KMS-11 (cell line): ENCODE data around the gene TTC21B.

Experiments
- H2AFZ ChIP-seq: fragments of 200-600 bp; sonication (generic); 2 replicates; pipeline ENCODE4 v1.6.1; 2016; ENCODE audit warnings: antibody characterized with exemption, mixed run types, low read depth
- H3K27ac ChIP-seq: fragments of 200-600 bp; sonication (generic); 2 replicates; pipeline ENCODE4 v1.6.1; 2016; ENCODE audit warnings: mild to moderate bottlenecking, mixed run types
- H3K27me3 ChIP-seq: fragments of 200-600 bp; sonication (generic); 2 replicates; pipeline ENCODE4 v1.6.1; 2017; ENCODE audit warnings: mild to moderate bottlenecking, low read depth, mixed run types, moderate library complexity; ENCODE audit not compliant: insufficient read depth
- H3K36me3 ChIP-seq: fragments of 200-600 bp; sonication (generic); 2 replicates; pipeline ENCODE4 v1.6.1; 2017; ENCODE audit warnings: mild to moderate bottlenecking, mixed run types; ENCODE audit not compliant: insufficient read depth
- H3K4me1 ChIP-seq: fragments of 200-600 bp; sonication (generic); 2 replicates; pipeline ENCODE4 v1.6.1; 2016; ENCODE audit warnings: mild to moderate bottlenecking, low read depth, mixed run types; ENCODE audit not compliant: poor library complexity, severe bottlenecking
- H3K4me2 ChIP-seq: fragments of 200-600 bp; sonication (generic); 2 replicates; pipeline ENCODE4 v1.7.0; 2016; ENCODE audit warnings: mild to moderate bottlenecking, mixed run types
- H3K4me3 ChIP-seq: fragments of 200-600 bp; sonication (generic); IDR thresholded peaks from 2 replicates; pipeline ENCODE4 v1.6.1; 2017; ENCODE audit warnings: low read depth, low read length, mixed read lengths; ENCODE audit not compliant: insufficient read depth
- H3K79me2 ChIP-seq: fragments of 200-600 bp; sonication (generic); 2 replicates; pipeline ENCODE4 v1.6.1; 2016; ENCODE audit warnings: low read depth, mixed run types; ENCODE audit not compliant: insufficient read depth
- H3K9ac ChIP-seq: fragments of 200-600 bp; sonication (generic); 2 replicates; pipeline ENCODE4 v1.6.1; 2016; ENCODE audit warnings: mild to moderate bottlenecking, mixed run types
- H4K20me1 ChIP-seq: fragments of 200-600 bp; sonication (generic); 2 replicates; pipeline ENCODE4 v1.6.1; 2016; ENCODE audit warnings: mild to moderate bottlenecking, mixed run types; ENCODE audit not compliant: insufficient read depth
- CTCF ChIP-seq: fragments of 200-600 bp; sonication (generic); conservative IDR thresholded peaks from 2 replicates; pipeline ENCODE4 v1.6.1; 2017; ENCODE audit warnings: low read depth, mild to moderate bottlenecking, antibody characterized with exemption, low read length, moderate library complexity, mixed read lengths

Gene TTC21B

GRCh38 chr2:165961818-165962217 is 8.2 kb upstream of the TTC21B start:
- Histone ChIP-seq H3K4me3 (no peak overlapping the region), H3K4me2 (no peak overlapping the region), H2AFZ (no peak overlapping the region), H3K36me3 (no peaks in the 10 kb centered on the region), H3K79me2 (no peaks in the 10 kb centered on the region), H3K27me3 (no peaks in the 10 kb centered on the region), H3K4me1 (no peaks in the 10 kb centered on the region), H3K27ac (no peak overlapping the region), H3K9ac (no peak overlapping the region), H4K20me1 (no peaks in the 10 kb centered on the region)
- TF ChIP-seq CTCF: no peak

- no peak overlapping the region for H3K4me2 ChIP-seq
- no peak overlapping the region for H3K4me3 ChIP-seq
- H3K79me2 ChIP-seq: no peaks in the 10 kb centered on the region
- no peak for TF ChIP-seq CTCF
- H3K4me1 ChIP-seq: peaks cover 6% of the 10 kb centered on the region
- H3K27me3 ChIP-seq: no peaks in the 10 kb centered on the region
- no peak overlapping the region for H2AFZ ChIP-seq
- H3K9ac ChIP-seq: no peak overlapping the region
- no peaks in the 10 kb centered on the region for H3K36me3 ChIP-seq
- H3K27ac ChIP-seq: no peak overlapping the region
- H4K20me1 ChIP-seq: no peaks in the 10 kb centered on the region
These were observed 5.8 kb upstream of the TTC21B start for GRCh38 chr2:165959371-165959770.

- TF ChIP-seq CTCF: no peak
- H3K27me3 ChIP-seq: no peaks in the 10 kb centered on the region
- H3K36me3 ChIP-seq: no peaks in the 10 kb centered on the region
- no peak overlapping the region for H3K4me2 ChIP-seq
- H3K4me1 ChIP-seq: peaks cover 7% of the 10 kb centered on the region
- H2AFZ ChIP-seq: no peak overlapping the region
- no peaks in the 10 kb centered on the region for H4K20me1 ChIP-seq
- no peak overlapping the region for H3K4me3 ChIP-seq
- no peak overlapping the region for H3K27ac ChIP-seq
- H3K9ac ChIP-seq: no peak overlapping the region
- H3K79me2 ChIP-seq: no peaks in the 10 kb centered on the region
These were observed 4.9 kb upstream of the TTC21B start for GRCh38 chr2:165958313-165958960.

- no peak for TF ChIP-seq CTCF
- Histone ChIP-seq H2AFZ (no peak overlapping the region), H3K4me1 (peaks cover 14% of the 10 kb centered on the region), H3K27me3 (no peaks in the 10 kb centered on the region), H3K27ac (no peak overlapping the region), H4K20me1 (no peaks in the 10 kb centered on the region), H3K4me2 (no peak overlapping the region), H3K4me3 (no peak overlapping the region), H3K9ac (no peak overlapping the region), H3K36me3 (no peaks in the 10 kb centered on the region), H3K79me2 (peaks cover 11% of the 10 kb centered on the region; the same call in 1 of the 2 replicates)
These were observed 3.6 kb upstream of the TTC21B start for GRCh38 chr2:165957030-165957675.
